GM12891 (cell line): Measurements from ENCODE around the gene CHST10.

ENCODE experiments used
- POLR2A ChIP-seq: IDR thresholded peaks from 2 replicates; pipeline ENCODE4 v1.6.1; 2011; ENCODE audit warnings: low read depth, low read length, control low read depth
- POLR2AphosphoS5 ChIP-seq: IDR thresholded peaks from 2 replicates; pipeline ENCODE4 v1.6.1; 2011; ENCODE audit warnings: low read depth, low read length, control low read depth

- TF ChIP-seq POLR2AphosphoS5 = no peak
- no peak for TF ChIP-seq POLR2A
Observed at GRCh38 chr2:100437751-100438150, 20.3 kb upstream of the CHST10 start.
